ENCODE results near the gene CTSE. TPM values are rescaled to one million over a fixed set of nuclear protein-coding genes. Genes with fewer than 3 reads are reported as not detected.
A peak's percentile ranks its signal among the peaks of the same experiment; 100 is the strongest.

The CTSE gene
- total and polyA plus RNA-seq, 12 donors = 0.07 to 0.11 TPM; not detected in 10

GRCh38 chr1:205994346-205994745 is 29.3 kb downstream of the CTSE start:
- peak in 1 of 7 donors; percentile 51 for DNase-seq
- Histone ChIP-seq H3K36me3 (replicated peaks in 1 of 2) (no peaks in the 10 kb centered on the region), H3K4me3 (no peak overlapping the region), H3K27me3 (no peaks in the 10 kb centered on the region), H3K27ac (no peak overlapping the region), H3K9me3 (replicated peaks in 1 of 3) (no peaks in the 10 kb centered on the region), H3K4me1 (replicated peaks in 1 of 2) (no peaks in the 10 kb centered on the region)
- WGBS, 4 donors = 67 to 72% (median 70%) methylated on average over 4 of the region's 4 CpGs
- intact Hi-C loops (cut with DNase I) = no loop called here
- TF ChIP-seq CTCF (IDR thresholded peaks at IDR 0.05) = no peak
- no peak for TF ChIP-seq POLR2A (IDR thresholded peaks at IDR 0.05)

- H3K27me3 ChIP-seq = no peaks in the 10 kb centered on the region
- intact Hi-C loops (cut with DNase I) = no loop called here
- TF ChIP-seq POLR2A (IDR thresholded peaks at IDR 0.05) (no peak), CTCF (IDR thresholded peaks at IDR 0.05) (no peak)
Measured at GRCh38 chr1:205993068-205993467, 30.6 kb downstream of the CTSE start.

GRCh38 chr1:205992218-205992882 is 31.3 kb downstream of the CTSE start:
- no peak overlapping the region for H3K4me3 ChIP-seq
- WGBS, 4 donors = 92 to 96% (median 94%) methylated on average over 14 of the region's 14 CpGs
- no peaks in the 10 kb centered on the region for H3K9me3 ChIP-seq (replicated peaks in 1 of 3)
- intact Hi-C loops (cut with DNase I) = no loop called here
- H3K27ac ChIP-seq = no peak overlapping the region
- no peaks in the 10 kb centered on the region for H3K36me3 ChIP-seq (replicated peaks in 1 of 2)
- TF ChIP-seq POLR2A (IDR thresholded peaks at IDR 0.05) = no peak
- H3K4me1 ChIP-seq (replicated peaks in 1 of 2) = no peaks in the 10 kb centered on the region
- no peaks in the 10 kb centered on the region for H3K27me3 ChIP-seq
- peak in 1 of 7 donors; percentile 33 for DNase-seq

More at GRCh38 chr1:205993068-205993467, 30.6 kb downstream of the CTSE start:
- 77 to 100% (median 91%) methylated on average over 1 of the region's 1 CpG for WGBS, 4 donors
- Histone ChIP-seq H3K27ac (no peak overlapping the region), H3K4me3 (no peak overlapping the region), H3K9me3 (replicated peaks in 1 of 3) (no peaks in the 10 kb centered on the region), H3K36me3 (replicated peaks in 1 of 2) (no peaks in the 10 kb centered on the region), H3K4me1 (replicated peaks in 1 of 2) (no peaks in the 10 kb centered on the region)
- no peak for DNase-seq

GRCh38 chr1:205991237-205991636 is 32.5 kb downstream of the CTSE start:
- Histone ChIP-seq H3K4me3 (no peak overlapping the region), H3K27ac (no peak overlapping the region), H3K4me1 (replicated peaks in 1 of 2) (no peaks in the 10 kb centered on the region), H3K9me3 (replicated peaks in 1 of 3) (no peaks in the 10 kb centered on the region), H3K36me3 (replicated peaks in 1 of 2) (no peaks in the 10 kb centered on the region), H3K27me3 (no peaks in the 10 kb centered on the region)
- intact Hi-C loops (cut with DNase I) = no loop called here
- TF ChIP-seq POLR2A (IDR thresholded peaks at IDR 0.05) (no peak), CTCF (IDR thresholded peaks at IDR 0.05) (no peak)
- WGBS, 4 donors = 66 to 85% (median 79%) methylated on average over 4 of the region's 4 CpGs
- DNase-seq = no peak

- no peak for DNase-seq
- no peak for TF ChIP-seq CTCF (IDR thresholded peaks at IDR 0.05)
- TF ChIP-seq POLR2A (IDR thresholded peaks at IDR 0.05) = no peak
- Histone ChIP-seq H3K4me1 (replicated peaks in 1 of 2) (no peaks in the 10 kb centered on the region), H3K27me3 (no peaks in the 10 kb centered on the region), H3K9me3 (replicated peaks in 1 of 3) (no peaks in the 10 kb centered on the region), H3K4me3 (no peak overlapping the region), H3K36me3 (replicated peaks in 1 of 2) (no peaks in the 10 kb centered on the region), H3K27ac (no peak overlapping the region)
- 69 to 78% (median 75%) methylated on average over 2 of the region's 2 CpGs for WGBS, 4 donors
- intact Hi-C loops (cut with DNase I) = no loop called here
Measured at GRCh38 chr1:205990226-205990625, 33.5 kb downstream of the CTSE start.
